ENCODE measurements around the gene SLMAP. TPM values are rescaled to one million over a fixed set of nuclear protein-coding genes. Genes with fewer than 3 reads are reported as not detected.
A peak's percentile ranks its signal among the peaks of the same experiment; 100 is the strongest.

SLMAP gene
- total and polyA plus RNA-seq, 2 experiments from 2014 or later, result 28.4 to 45.2 TPM

GRCh38 chr3:57949785-57950615, 193.9 kb downstream of the SLMAP start:
- peak overlapping the region; percentile 55 for H3K27ac ChIP-seq
- DNase-seq (ENCODE audit: low read depth in 1 of 2, low spot score in 1 of 2), result no peak
- peaks cover 16% of the 10 kb centered on the region for H3K4me1 ChIP-seq (ENCODE audit: low read depth)
- no peaks in the 10 kb centered on the region for H3K36me3 ChIP-seq
- H3K27me3 ChIP-seq, result no peaks in the 10 kb centered on the region
- no peaks in the 10 kb centered on the region for H3K9me3 ChIP-seq (ENCODE audit: low read depth)
- peak; percentile 10 for TF ChIP-seq CTCF (IDR thresholded peaks at IDR 0.05; ENCODE audit: low read depth, low read length)
- H3K4me3 ChIP-seq, result no peak overlapping the region

GRCh38 chr3:57951066-57951882, 195.2 kb downstream of the SLMAP start:
- Histone ChIP-seq H3K4me1 (ENCODE audit: low read depth) (peaks cover 16% of the 10 kb centered on the region), H3K27me3 (no peaks in the 10 kb centered on the region), H3K27ac (peak overlapping the region; percentile 93), H3K9me3 (ENCODE audit: low read depth) (no peaks in the 10 kb centered on the region), H3K4me3 (no peak overlapping the region), H3K36me3 (no peaks in the 10 kb centered on the region)
- peak; percentile 67 to 91 for DNase-seq (ENCODE audit: low read depth in 1 of 2, low spot score in 1 of 2)
- no peak for TF ChIP-seq CTCF (IDR thresholded peaks at IDR 0.05; ENCODE audit: low read depth, low read length)

GRCh38 chr3:57952208-57952631, 196.1 kb downstream of the SLMAP start:
- DNase-seq (ENCODE audit: low read depth in 1 of 2, low spot score in 1 of 2), result peak; percentile 78 to 97
- Histone ChIP-seq H3K4me1 (ENCODE audit: low read depth) (peaks cover 16% of the 10 kb centered on the region), H3K27ac (peak overlapping the region; percentile 93), H3K27me3 (no peaks in the 10 kb centered on the region), H3K4me3 (no peak overlapping the region), H3K36me3 (no peaks in the 10 kb centered on the region), H3K9me3 (ENCODE audit: low read depth) (no peaks in the 10 kb centered on the region)
- TF ChIP-seq CTCF (IDR thresholded peaks at IDR 0.05; ENCODE audit: low read depth, low read length), result no peak

- Histone ChIP-seq H3K27ac (peak overlapping the region; percentile 93), H3K4me1 (ENCODE audit: low read depth) (peaks cover 16% of the 10 kb centered on the region), H3K9me3 (ENCODE audit: low read depth) (no peaks in the 10 kb centered on the region), H3K27me3 (no peaks in the 10 kb centered on the region), H3K36me3 (no peaks in the 10 kb centered on the region), H3K4me3 (no peak overlapping the region)
- DNase-seq (ENCODE audit: low read depth in 1 of 2, low spot score in 1 of 2), result no peak
- no peak for TF ChIP-seq CTCF (IDR thresholded peaks at IDR 0.05; ENCODE audit: low read depth, low read length)
Observed at GRCh38 chr3:57952651-57953050, 196.5 kb downstream of the SLMAP start.

GRCh38 chr3:57953576-57953975, 197.5 kb downstream of the SLMAP start:
- no peak overlapping the region for H3K4me3 ChIP-seq
- H3K9me3 ChIP-seq (ENCODE audit: low read depth), result no peaks in the 10 kb centered on the region
- H3K27me3 ChIP-seq, result no peaks in the 10 kb centered on the region
- H3K4me1 ChIP-seq (ENCODE audit: low read depth), result peaks cover 16% of the 10 kb centered on the region
- peak overlapping the region; percentile 93 for H3K27ac ChIP-seq
- no peaks in the 10 kb centered on the region for H3K36me3 ChIP-seq
- no peak for TF ChIP-seq CTCF (IDR thresholded peaks at IDR 0.05; ENCODE audit: low read depth, low read length)
- no peak for DNase-seq (ENCODE audit: low read depth in 1 of 2, low spot score in 1 of 2)
